GM21825 (cell line): Measurements from ENCODE around the gene PLOD2.

Experiments
- ATAC-seq: cut with Tn5 transposase; IDR thresholded peaks from one replicate; pipeline ENCODE4 v1.9.1; 2021; ENCODE audit warnings: mild to moderate bottlenecking, moderate library complexity; ENCODE audit not compliant: unreplicated experiment

The PLOD2 gene

DNA sequence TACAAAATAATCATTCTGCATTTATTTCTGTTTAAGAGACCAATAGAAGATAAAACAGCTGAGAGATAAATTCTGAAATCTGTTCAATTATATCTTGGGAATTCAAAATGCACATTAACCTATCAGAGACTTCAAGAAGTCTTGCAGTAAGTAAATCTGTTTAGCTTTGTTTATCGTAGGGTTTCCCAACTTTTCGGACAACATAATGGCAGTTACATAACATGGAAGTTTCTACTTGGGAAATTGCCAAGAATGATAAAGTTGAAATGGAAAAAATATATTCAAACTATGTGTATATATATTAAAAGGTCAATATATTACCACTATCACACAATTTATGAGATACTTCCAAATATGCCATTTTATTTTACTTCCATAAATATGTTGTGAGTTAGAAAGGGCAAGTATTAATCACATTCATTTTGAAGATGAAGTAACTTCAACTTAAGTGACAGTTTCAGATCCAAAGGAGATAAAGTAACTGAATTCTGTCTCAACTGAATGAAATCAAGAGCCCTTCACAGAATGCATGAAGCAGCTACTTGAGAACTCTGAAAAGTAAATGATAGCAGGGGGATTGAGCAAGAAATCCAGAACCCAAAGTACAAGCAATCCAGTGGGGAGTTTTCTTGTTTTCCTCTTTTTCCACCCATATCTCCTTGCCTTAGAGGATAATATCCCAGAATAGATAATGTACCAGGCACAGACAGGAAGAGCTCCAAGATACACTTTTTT, 108.8 kb downstream of the PLOD2 start:
- ATAC-seq = no peak

- ATAC-seq = no peak
Measured at GRCh38 chr3:146050691-146051090, 110.3 kb downstream of the PLOD2 start.

- no peak for ATAC-seq
Measured at GRCh38 chr3:146047485-146047884, 113.5 kb downstream of the PLOD2 start.

- no peak for ATAC-seq
Measured at GRCh38 chr3:146044046-146044445, 116.9 kb downstream of the PLOD2 start.

DNA sequence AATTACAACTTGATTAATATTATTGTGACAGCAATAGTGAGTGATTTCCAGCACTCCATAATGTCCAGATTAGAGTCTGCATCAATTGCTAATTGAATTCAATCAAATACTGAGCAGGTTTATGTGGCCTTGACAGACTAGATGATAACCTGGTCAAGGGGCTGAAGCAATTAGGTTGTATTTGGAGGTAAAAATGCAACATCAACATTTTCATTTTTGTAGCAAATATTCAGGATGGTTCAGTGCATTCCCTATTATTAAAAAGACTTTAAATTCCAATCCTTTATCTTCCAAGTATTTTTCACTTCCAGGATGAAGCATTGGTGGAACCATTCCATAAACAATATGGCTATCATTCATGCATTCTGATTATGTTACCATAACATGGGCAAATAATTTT, 120.4 kb downstream of the PLOD2 start:
- ATAC-seq = no peak

GRCh38 chr3:146037697-146038096, 123.3 kb downstream of the PLOD2 start:
- no peak for ATAC-seq

- no peak for ATAC-seq
Measured at GRCh38 chr3:146036281-146036680, 124.7 kb downstream of the PLOD2 start.

- no peak for ATAC-seq
Measured at GRCh38 chr3:146035366-146035765, 125.6 kb downstream of the PLOD2 start.

GRCh38 chr3:146033950-146034349, 127.0 kb downstream of the PLOD2 start:
- no peak for ATAC-seq

- no peak for ATAC-seq
Measured at GRCh38 chr3:146026547-146026946, 134.4 kb downstream of the PLOD2 start.

DNA sequence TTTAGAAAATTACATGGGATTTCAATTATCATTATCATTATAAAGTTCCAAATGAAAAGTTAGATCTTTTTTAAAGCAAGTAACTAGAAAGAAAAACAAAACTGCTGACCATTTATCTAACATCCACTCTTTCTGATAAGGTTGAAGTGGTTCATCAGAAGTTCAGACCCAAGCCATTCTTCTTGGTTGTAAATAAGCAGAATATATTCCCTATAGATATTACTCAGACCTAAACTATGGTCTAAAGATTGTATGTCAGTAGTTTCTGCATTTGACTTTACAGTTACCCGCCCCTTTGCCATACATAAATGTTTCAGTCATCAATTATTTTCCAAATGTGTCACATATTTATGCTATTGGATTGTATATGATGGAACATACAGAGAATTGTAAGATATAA, 136.7 kb downstream of the PLOD2 start:
- ATAC-seq = no peak

- no peak for ATAC-seq
Measured at GRCh38 chr3:146020969-146021368, 140.0 kb downstream of the PLOD2 start.

- no peak for ATAC-seq
Measured at GRCh38 chr3:146019508-146019907, 141.5 kb downstream of the PLOD2 start.
